GM12878 (cell line): ENCODE measurements around the gene HMOX2. TPM values are rescaled to one million over a fixed set of nuclear protein-coding genes. Genes with fewer than 3 reads are reported as not detected.

Experiments
- ATAC-seq: fragments of 200-7000 bp; cut with Tn5 transposase; 3 replicates; pipeline ENCODE4 v1.9.1; 2020; ENCODE audit warnings: mild to moderate bottlenecking, moderate library complexity
- BruUV-seq: library from RNA; stranded (reverse); fragments of 400-500 nt; replicated peaks from 2 replicates; lab custom pipeline; 2021; lab: Mats Ljungman, UMichigan
- CTCF ChIA-PET: fragments of 300-600 bp; sonication (Branson Sonifier 250); formaldehyde crosslinking; extraction: SDS; loops from one replicate; lab custom pipeline; 2021; ENCODE audit warnings: inconsistent platforms; lab: Yijun Ruan, JAX
- POLR2A ChIA-PET: fragments of 350-600 bp; formaldehyde crosslinking; extraction: SDS; loops from one replicate; lab custom pipeline; 2021; ENCODE audit warnings: inconsistent platforms; lab: Charles Lee
- RAD21 ChIA-PET: fragments of 300-600 bp; sonication (Branson Sonifier 250); formaldehyde crosslinking; loops from one replicate; lab custom pipeline; 2023; ENCODE audit warnings: antibody characterized with exemption; ENCODE audit not compliant: unreplicated experiment; lab: Charles Lee
- SMC1A ChIA-PET: fragments of 300-600 bp; sonication (Branson Sonifier 250); formaldehyde crosslinking; loops from one replicate; lab custom pipeline; 2023; ENCODE audit not compliant: unreplicated experiment, uncharacterized antibody; lab: Charles Lee
- DNase-seq: peaks from one replicate; pipeline ENCODE4 v3.0.0-alpha.2; 2011; ENCODE audit warnings: low read depth, low spot score
- FAIRE-seq: peaks from 3 replicates; lab custom pipeline; 2011; peaks lifted over from hg19 to GRCh38; lab: Jason Lieb, UNC
- H2AFZ ChIP-seq: 2 replicates; pipeline ENCODE4 v1.6.0; 2011; ENCODE audit warnings: low read depth, low read length, control low read depth; ENCODE audit not compliant: control insufficient read depth
- H3K27ac ChIP-seq: 2 replicates; pipeline ENCODE4 v1.5.1; 2011; ENCODE audit warnings: control low read depth; ENCODE audit not compliant: control insufficient read depth, insufficient read depth
- H3K27me3 ChIP-seq, 2 experiments: replicated peaks in 1 of 2; 2 replicates each; pipeline versions ENCODE4 v1.6.0 to v1.6.1; 2011; ENCODE audit warnings: low read length in 1 of 2; ENCODE audit not compliant: control insufficient read depth in 2 of 2, insufficient read depth in 2 of 2
- H3K36me3 ChIP-seq, 2 experiments: 2 replicates each; pipeline ENCODE4 v1.5.1; 2011; ENCODE audit warnings: low read length in 1 of 2; ENCODE audit not compliant: control insufficient read depth in 2 of 2, insufficient read depth in 2 of 2
- H3K4me1 ChIP-seq: 2 replicates; pipeline ENCODE4 v1.6.1; 2011; ENCODE audit warnings: mild to moderate bottlenecking, low read length, moderate library complexity, mixed read lengths; ENCODE audit not compliant: control insufficient read depth, insufficient read depth
- H3K4me2 ChIP-seq: 2 replicates; pipeline ENCODE4 v1.6.0; 2011; ENCODE audit warnings: control low read depth; ENCODE audit not compliant: control insufficient read depth, insufficient read depth
- H3K4me3 ChIP-seq: fragments of 200-600 bp; sonication (generic); 2 replicates; pipeline ENCODE4 v1.5.1; 2016
- H3K79me2 ChIP-seq: 2 replicates; pipeline ENCODE4 v1.6.0; 2011; ENCODE audit warnings: low read length; ENCODE audit not compliant: control insufficient read depth, insufficient read depth
- H3K9ac ChIP-seq: 2 replicates; pipeline ENCODE4 v1.8.0; 2011; ENCODE audit warnings: low read length, control low read depth, mixed read lengths; ENCODE audit not compliant: control insufficient read depth, insufficient read depth
- H3K9me3 ChIP-seq: replicated peaks from 3 replicates; pipeline ENCODE4 v1.5.1; 2011; ENCODE audit warnings: mild to moderate bottlenecking, low read length; ENCODE audit not compliant: control insufficient read depth, insufficient read depth
- H4K20me1 ChIP-seq: 2 replicates; pipeline ENCODE4 v1.6.0; 2011; ENCODE audit not compliant: control insufficient read depth, insufficient read depth
- ASH2L ChIP-seq: fragments of 300-600, 200-600 bp; sonication (generic); IDR thresholded peaks from 2 replicates; pipeline ENCODE4 v1.6.1; 2017; ENCODE audit warnings: low read depth, mild to moderate bottlenecking, borderline replicate concordance
- CHD4 ChIP-seq: fragments of 200-600 bp; sonication (generic); IDR thresholded peaks from 2 replicates; pipeline ENCODE4 v1.6.1; 2016; ENCODE audit warnings: mild to moderate bottlenecking
- E2F8 ChIP-seq: fragments of 450-650 bp; IDR thresholded peaks from 2 replicates; pipeline ENCODE4 v1.6.1; 2018; ENCODE audit warnings: mild to moderate bottlenecking, low read depth, moderate library complexity; ENCODE audit not compliant: partially characterized antibody
- GABPA ChIP-seq: IDR thresholded peaks from 2 replicates; pipeline ENCODE4 v1.6.1; 2014; ENCODE audit warnings: antibody characterized with exemption, low read depth, mild to moderate bottlenecking, inconsistent platforms
- HDGF ChIP-seq: fragments of 450-650 bp; IDR thresholded peaks from 2 replicates; pipeline ENCODE4 v1.6.1; 2016; ENCODE audit warnings: antibody characterized with exemption
- IKZF1 ChIP-seq: fragments of 450-650 bp; conservative IDR thresholded peaks from 2 replicates; pipeline ENCODE4 v1.6.1; 2017; ENCODE audit warnings: antibody characterized with exemption, mild to moderate bottlenecking
- JUND ChIP-seq: IDR thresholded peaks from 2 replicates; pipeline ENCODE4 v1.6.1; 2012; ENCODE audit warnings: low read depth, mild to moderate bottlenecking, low read length, improper control_type of control experiment, moderate library complexity
- NFYA ChIP-seq: IDR thresholded peaks from 2 replicates; pipeline ENCODE4 v1.6.1; 2011; ENCODE audit warnings: low read depth, mild to moderate bottlenecking, low read length, improper control_type of control experiment, borderline replicate concordance
- SP1 ChIP-seq: IDR thresholded peaks from one replicate; pipeline ENCODE4 v1.6.1; 2011; ENCODE audit warnings: low read depth, low read length
- SUPT20H ChIP-seq: IDR thresholded peaks from 2 replicates; pipeline ENCODE4 v1.6.1; 2011; ENCODE audit warnings: low read depth, mild to moderate bottlenecking, low read length, moderate library complexity, borderline replicate concordance; ENCODE audit not compliant: control insufficient read depth
- TCF3 ChIP-seq: IDR thresholded peaks from 2 replicates; pipeline ENCODE4 v1.6.1; 2012; ENCODE audit warnings: low read depth, mild to moderate bottlenecking, low read length, borderline replicate concordance; ENCODE audit not compliant: insufficient read depth
- WGBS: methylation state at CpG from one replicate; pipeline ENCODE4 v1.1.6; 2016; ENCODE audit warnings: low lambda C conversion rate; ENCODE audit not compliant: insufficient replicate concordance, insufficient coverage; ENCODE audit errors: missing lambda C conversion rate; 5-methylcytosine and 5-hydroxymethylcytosine counted together
- in situ Hi-C: fragments of 300-500 bp; cut with MboI; formaldehyde crosslinking; loops from 9 replicates; pipeline ENCODE4 v1.14.3; 2018; ENCODE audit warnings: mixed read lengths
- intact Hi-C: fragments of 100-400 bp; cut with micrococcal nuclease; formaldehyde crosslinking; loops from one replicate; pipeline ENCODE4 v1.14.2; 2022; ENCODE audit not compliant: unreplicated experiment
- polyA plus RNA-seq, 11 experiments: library from polyadenylated mRNA; depleted of rRNA in 4 of 11; unstranded in 6 of 11; stranded (reverse) in 5 of 11; fragments of >200 nt; fragmentation: Nextera tagmentation in 4 of 11; fragmentation: Illumina TruSeq in 1 of 11; extraction: Ambion mirVana in 4 of 11; extraction: Trizol in 1 of 11; gene quantifications; 1 replicate in 1 of 11; 2 replicates in 10 of 11; pipeline versions ENCODE4 v1.2.1 to v1.2.3, GENCODE V29; 2011 to 2016; ENCODE audit warnings: inconsistent platforms in 2 of 11, missing spikeins in 2 of 11, low read depth in 1 of 11
- total RNA-seq, 4 experiments: library from RNA; depleted of rRNA in 3 of 4; stranded (reverse); fragments of >200 nt in 3 of 4; fragmentation: Illumina TruSeq in 1 of 4; extraction: Trizol in 1 of 4; gene quantifications; 2 replicates each; pipeline versions ENCODE4 v1.2.1 to v1.2.3, GENCODE V29; 2013 to 2021

HMOX2 gene
- total and polyA plus RNA-seq, 10 of the 15 experiments (the other 5 are each of a cell fraction or from before 2014, with no cell fraction given) = 26.4 to 111 (median 57.8) TPM

GRCh38 chr16:4533490-4533889 is 57.3 kb downstream of the HMOX2 start:
- no peaks in the 10 kb centered on the region for H4K20me1 ChIP-seq
- H3K9me3 ChIP-seq = no peaks in the 10 kb centered on the region
- no peak overlapping the region for H3K4me2 ChIP-seq
- CTCF ChIA-PET = no interaction called here
- SMC1A ChIA-PET = interaction anchor here (0.7 kb wide), 1 partner anchor 12 kb away, joined by 3 read pairs; no protein-coding TSS in a partner anchor
- no peak overlapping the region for H3K27ac ChIP-seq
- DNase-seq (no peak), ATAC-seq (no peak), FAIRE-seq (no peak)
- intact Hi-C loops = no loop called here
- in situ Hi-C loops = loop anchor here (10.0 kb wide), 1 partner anchor 61 kb away; no protein-coding TSS in a partner anchor
- H3K79me2 ChIP-seq = peaks cover 18% of the 10 kb centered on the region
- RAD21 ChIA-PET = no interaction called here
- no peak overlapping the region for H3K9ac ChIP-seq
- H3K36me3 ChIP-seq = peaks cover 0 to 4% of the 10 kb centered on the region in 2 experiments; a peak in 2 of 4 replicates
- H2AFZ ChIP-seq = no peak overlapping the region
- no peaks in the 10 kb centered on the region; a peak in 1 of 4 replicates for H3K27me3 ChIP-seq
- no TSS peak for BruUV-seq
- TF ChIP-seq HDGF = no peak
- TF ChIP-seq CHD4 = no peak
- TF ChIP-seq TCF3 = no peak
- no peak for TF ChIP-seq NFYA
- TF ChIP-seq IKZF1 = no peak
- TF ChIP-seq ASH2L = no peak
- TF ChIP-seq SP1 = no peak
- no peak for TF ChIP-seq GABPA
- TF ChIP-seq SUPT20H = no peak
- TF ChIP-seq E2F8 = no peak
- no peak for TF ChIP-seq JUND
- 36% methylated on average over 6 of the region's 6 CpGs for WGBS
- H3K4me3 ChIP-seq = no peak overlapping the region
- POLR2A ChIA-PET = no interaction called here
- H3K4me1 ChIP-seq = peaks cover 25% of the 10 kb centered on the region
